ENCODE results near the gene OVAAL. TPM values are rescaled to one million over a fixed set of nuclear protein-coding genes. Genes with fewer than 3 reads are reported as not detected.

Gene OVAAL
- total RNA-seq, 2 donors from 2014 or later, result not detected

DNA sequence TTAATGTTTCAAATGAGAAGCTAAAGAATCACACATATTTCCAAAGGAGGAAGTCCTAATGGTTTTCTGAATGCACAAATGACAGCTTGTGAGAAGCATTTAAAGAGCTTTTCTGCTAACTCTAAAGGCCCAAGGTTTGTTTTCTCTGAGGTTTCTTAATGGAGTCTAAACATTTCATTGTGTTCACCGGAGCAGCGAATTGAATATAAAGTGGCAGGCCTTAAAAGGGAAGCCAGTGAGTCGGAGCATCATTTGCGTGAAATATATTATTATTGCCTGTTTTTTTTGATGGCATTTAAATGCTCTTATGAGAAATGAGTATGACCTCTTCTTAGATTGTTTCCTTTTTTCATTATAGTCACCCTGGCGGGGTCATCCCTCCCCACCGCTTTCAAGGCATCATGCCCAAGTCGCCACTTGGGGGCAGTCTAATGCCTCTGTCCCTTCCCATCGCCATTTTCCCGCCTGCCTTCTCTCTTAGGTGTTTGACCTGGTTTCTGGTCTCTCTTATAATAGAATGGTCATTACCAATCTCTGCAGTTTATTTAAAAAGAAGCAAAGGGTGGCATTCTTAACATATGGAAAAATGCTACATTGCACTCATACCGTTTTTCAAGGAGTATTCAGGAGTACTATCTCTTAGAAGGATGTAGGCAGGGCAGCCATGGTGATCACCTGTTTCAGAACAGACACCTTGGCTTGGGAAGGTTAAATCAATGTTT, 25.3 kb upstream of the OVAAL start:
- no peaks in the 10 kb centered on the region for H3K36me3 ChIP-seq (ENCODE audit: control insufficient read depth, insufficient read depth, low read length)
- 33 to 51% methylated on average over 5 to 10 of the region's 10 CpGs for WGBS, 2 experiments (ENCODE audit: insufficient coverage in 1 of 2, insufficient read length in 1 of 2)
- no peaks in the 10 kb centered on the region for H3K4me1 ChIP-seq (ENCODE audit: control insufficient read depth, insufficient read depth, low read length)
- H3K9me3 Mint-ChIP-seq, result no peaks in the 10 kb centered on the region
- H3K4me1 Mint-ChIP-seq, result no peaks in the 10 kb centered on the region
- DNase-seq, result peak; percentile 91
- H3K9me3 ChIP-seq (ENCODE audit: control insufficient read depth, low read length), result no peaks in the 10 kb centered on the region
- H3K27ac ChIP-seq (ENCODE audit: low read depth, low read length), result no peak overlapping the region
- no peak overlapping the region for H3K9ac ChIP-seq (ENCODE audit: extremely low read depth, low read length, poor library complexity, severe bottlenecking)
- H3K27me3 Mint-ChIP-seq (ENCODE audit: insufficient read depth), result peaks cover 2% of the 10 kb centered on the region
- no peak overlapping the region for H3K4me3 ChIP-seq (ENCODE audit: low read length)
- no peak overlapping the region for H3K27ac Mint-ChIP-seq
- no peaks in the 10 kb centered on the region for H3K27me3 ChIP-seq (ENCODE audit: control insufficient read depth, insufficient read depth, low read length, poor library complexity, severe bottlenecking)
- TF ChIP-seq, protein P1, sequence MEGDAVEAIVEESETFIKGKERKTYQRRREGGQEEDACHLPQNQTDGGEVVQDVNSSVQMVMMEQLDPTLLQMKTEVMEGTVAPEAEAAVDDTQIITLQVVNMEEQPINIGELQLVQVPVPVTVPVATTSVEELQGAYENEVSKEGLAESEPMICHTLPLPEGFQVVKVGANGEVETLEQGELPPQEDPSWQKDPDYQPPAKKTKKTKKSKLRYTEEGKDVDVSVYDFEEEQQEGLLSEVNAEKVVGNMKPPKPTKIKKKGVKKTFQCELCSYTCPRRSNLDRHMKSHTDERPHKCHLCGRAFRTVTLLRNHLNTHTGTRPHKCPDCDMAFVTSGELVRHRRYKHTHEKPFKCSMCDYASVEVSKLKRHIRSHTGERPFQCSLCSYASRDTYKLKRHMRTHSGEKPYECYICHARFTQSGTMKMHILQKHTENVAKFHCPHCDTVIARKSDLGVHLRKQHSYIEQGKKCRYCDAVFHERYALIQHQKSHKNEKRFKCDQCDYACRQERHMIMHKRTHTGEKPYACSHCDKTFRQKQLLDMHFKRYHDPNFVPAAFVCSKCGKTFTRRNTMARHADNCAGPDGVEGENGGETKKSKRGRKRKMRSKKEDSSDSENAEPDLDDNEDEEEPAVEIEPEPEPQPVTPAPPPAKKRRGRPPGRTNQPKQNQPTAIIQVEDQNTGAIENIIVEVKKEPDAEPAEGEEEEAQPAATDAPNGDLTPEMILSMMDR (conservative IDR thresholded peaks at IDR 0.05), result peak; percentile 97
- H3K4me3 Mint-ChIP-seq, result no peak overlapping the region
- H3K36me3 Mint-ChIP-seq (ENCODE audit: low read depth), result no peaks in the 10 kb centered on the region

DNA sequence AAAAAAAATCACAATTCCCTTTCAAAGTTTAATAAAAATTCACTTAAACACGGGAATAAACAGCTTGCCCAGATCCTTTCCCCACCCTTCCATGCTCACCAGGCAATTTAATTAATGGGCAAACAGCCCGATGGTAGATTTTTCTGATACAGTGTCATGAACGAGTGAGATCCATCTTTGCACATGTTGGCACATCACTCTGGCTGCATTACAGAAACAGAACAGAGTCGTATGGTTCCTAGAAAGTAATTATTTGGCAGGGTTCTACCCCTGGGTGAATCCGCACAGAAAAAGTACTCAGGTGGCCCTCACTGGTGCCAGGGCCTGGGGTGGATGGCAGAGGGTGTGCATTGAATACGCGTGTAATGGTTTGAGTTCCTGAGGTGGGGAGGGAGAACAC, 24.6 kb upstream of the OVAAL start:
- no peak overlapping the region for H3K4me3 Mint-ChIP-seq
- H3K9me3 ChIP-seq (ENCODE audit: control insufficient read depth, low read length), result no peaks in the 10 kb centered on the region
- H3K27me3 ChIP-seq (ENCODE audit: control insufficient read depth, insufficient read depth, low read length, poor library complexity, severe bottlenecking), result no peaks in the 10 kb centered on the region
- no peak overlapping the region for H3K9ac ChIP-seq (ENCODE audit: extremely low read depth, low read length, poor library complexity, severe bottlenecking)
- WGBS, 2 experiments (ENCODE audit: insufficient coverage in 1 of 2, insufficient read length in 1 of 2), result 92 to 100% methylated on average over 2 to 7 of the region's 7 CpGs
- no peak overlapping the region for H3K4me3 ChIP-seq (ENCODE audit: low read length)
- no peak for DNase-seq
- no peaks in the 10 kb centered on the region for H3K4me1 ChIP-seq (ENCODE audit: control insufficient read depth, insufficient read depth, low read length)
- TF ChIP-seq, protein P1 (conservative IDR thresholded peaks at IDR 0.05), result no peak
- no peak overlapping the region for H3K27ac ChIP-seq (ENCODE audit: low read depth, low read length)
- no peak overlapping the region for H3K27ac Mint-ChIP-seq
- H3K9me3 Mint-ChIP-seq, result no peaks in the 10 kb centered on the region
- H3K36me3 ChIP-seq (ENCODE audit: control insufficient read depth, insufficient read depth, low read length), result no peaks in the 10 kb centered on the region
- peaks cover 2% of the 10 kb centered on the region for H3K27me3 Mint-ChIP-seq (ENCODE audit: insufficient read depth)
- no peaks in the 10 kb centered on the region for H3K4me1 Mint-ChIP-seq
- H3K36me3 Mint-ChIP-seq (ENCODE audit: low read depth), result no peaks in the 10 kb centered on the region

DNA sequence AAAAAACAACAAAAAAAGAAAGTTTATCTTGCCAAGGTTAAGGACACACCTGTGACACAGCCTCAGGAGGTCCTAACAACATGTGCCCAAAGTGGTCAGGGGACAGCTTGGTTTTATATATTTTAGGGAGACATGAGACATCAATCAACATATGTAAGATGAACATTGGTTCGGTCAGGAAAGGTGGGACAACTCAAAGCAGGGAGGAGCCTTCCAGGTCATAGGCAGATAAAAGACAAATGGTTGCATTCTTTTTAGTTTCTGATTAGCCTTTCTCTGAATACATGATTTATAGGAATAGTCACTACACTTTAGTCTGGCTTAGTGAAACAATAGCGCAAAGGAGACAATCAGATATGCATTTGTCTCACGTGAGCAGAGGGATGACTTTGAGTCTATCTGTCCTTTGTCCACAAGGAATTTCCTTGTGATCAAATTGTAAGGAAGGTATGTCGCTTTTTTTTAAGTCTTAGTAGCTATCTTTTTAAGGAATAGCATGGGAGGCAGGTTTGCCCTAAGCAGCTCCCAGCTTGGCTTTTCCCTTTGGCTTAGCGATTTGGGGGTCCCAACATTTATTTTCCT, 23.3 kb upstream of the OVAAL start:
- H3K9me3 ChIP-seq (ENCODE audit: control insufficient read depth, low read length), result no peaks in the 10 kb centered on the region
- Mint-ChIP-seq H3K4me3 (no peak overlapping the region), H3K9me3 (no peaks in the 10 kb centered on the region), H3K27ac (no peak overlapping the region), H3K36me3 (ENCODE audit: low read depth) (no peaks in the 10 kb centered on the region), H3K4me1 (no peaks in the 10 kb centered on the region), H3K27me3 (ENCODE audit: insufficient read depth) (peaks cover 2% of the 10 kb centered on the region)
- TF ChIP-seq, protein P1 (conservative IDR thresholded peaks at IDR 0.05), result no peak
- H3K4me3 ChIP-seq (ENCODE audit: low read length), result no peak overlapping the region
- WGBS, 2 experiments (ENCODE audit: insufficient coverage in 1 of 2, insufficient read length in 1 of 2), result 86 to 91% methylated on average over 5 of the region's 5 CpGs
- H3K9ac ChIP-seq (ENCODE audit: extremely low read depth, low read length, poor library complexity, severe bottlenecking), result no peak overlapping the region
- H3K36me3 ChIP-seq (ENCODE audit: control insufficient read depth, insufficient read depth, low read length), result no peaks in the 10 kb centered on the region
- H3K4me1 ChIP-seq (ENCODE audit: control insufficient read depth, insufficient read depth, low read length), result no peaks in the 10 kb centered on the region
- DNase-seq, result no peak
- H3K27me3 ChIP-seq (ENCODE audit: control insufficient read depth, insufficient read depth, low read length, poor library complexity, severe bottlenecking), result no peaks in the 10 kb centered on the region
- H3K27ac ChIP-seq (ENCODE audit: low read depth, low read length), result no peak overlapping the region
